H1 (cell line): ENCODE measurements around the gene SULT6B1. TPM values are rescaled to one million over a fixed set of nuclear protein-coding genes. Genes with fewer than 3 reads are reported as not detected.
A peak's percentile ranks its signal among the peaks of the same experiment; 100 is the strongest.

Experiments
- CTCF ChIA-PET: fragments of 300-600 bp; sonication (Branson Sonifier 250); formaldehyde crosslinking; loops from one replicate; lab custom pipeline; 2021; ENCODE audit not compliant: partially characterized antibody; lab: Charles Lee
- POLR2A ChIA-PET: fragments of 300-600 bp; sonication (Branson Sonifier 250); formaldehyde crosslinking; loops from one replicate; lab custom pipeline; 2021; ENCODE audit warnings: inconsistent platforms; ENCODE audit not compliant: partially characterized antibody; lab: Charles Lee
- DNase-seq, 2 experiments: peaks; one replicate each; pipeline versions ENCODE4 v3.0.0 to v3.0.0-alpha.2; 2010 to 2022; ENCODE audit warnings: low spot score in 2 of 2, low read depth in 1 of 2, mixed read lengths in 1 of 2
- FAIRE-seq: peaks from 2 replicates; lab custom pipeline; 2011; peaks lifted over from hg19 to GRCh38; lab: Jason Lieb, UNC
- H2AFZ ChIP-seq: 2 replicates; pipeline ENCODE4 v1.8.1; 2012; ENCODE audit warnings: low read length, inconsistent platforms
- H2AK5ac ChIP-seq: 2 replicates; pipeline ENCODE4 v1.6.1; 2013; ENCODE audit warnings: low read depth, low read length
- H2BK120ac ChIP-seq: replicated peaks from 2 replicates; pipeline ENCODE3; 2013; ENCODE audit warnings: low read depth, low read length, inconsistent platforms
- H2BK12ac ChIP-seq: 2 replicates; pipeline ENCODE4 v1.6.1; 2013; ENCODE audit warnings: low read depth, low read length
- H2BK15ac ChIP-seq: 2 replicates; pipeline ENCODE4 v1.6.1; 2013; ENCODE audit warnings: low read length
- H2BK20ac ChIP-seq: 2 replicates; pipeline ENCODE4 v1.6.1; 2013; ENCODE audit warnings: low read length
- H2BK5ac ChIP-seq: 2 replicates; pipeline ENCODE4 v1.6.1; 2013; ENCODE audit warnings: low read depth, low read length
- H3K14ac ChIP-seq: 2 replicates; pipeline ENCODE4 v1.6.1; 2013; ENCODE audit warnings: inconsistent platforms; ENCODE audit not compliant: insufficient read length
- H3K18ac ChIP-seq: 2 replicates; pipeline ENCODE4 v1.6.1; 2013; ENCODE audit warnings: low read length; ENCODE audit errors: extremely low read depth
- H3K23ac ChIP-seq: 2 replicates; pipeline ENCODE4 v1.6.1; 2013; ENCODE audit warnings: inconsistent platforms; ENCODE audit not compliant: insufficient read length
- H3K23me2 ChIP-seq: 2 replicates; pipeline ENCODE4 v1.6.1; 2013; ENCODE audit warnings: low read depth, low read length
- H3K27ac ChIP-seq: 2 replicates; pipeline ENCODE4 v1.6.1; 2011; ENCODE audit warnings: low read depth, low read length, inconsistent platforms
- H3K27me3 ChIP-seq, 4 experiments: replicated peaks in 1 of 4; 1 replicate in 1 of 4; 2 replicates in 3 of 4; pipeline versions ENCODE4 v1.6.1 to v1.8.1; 2011 to 2013; ENCODE audit warnings: low read length in 3 of 4, mild to moderate bottlenecking in 3 of 4, inconsistent platforms in 2 of 4, mixed read lengths in 2 of 4, moderate library complexity in 1 of 4; ENCODE audit not compliant: control insufficient read depth in 3 of 4, insufficient read depth in 3 of 4; ENCODE audit errors: extremely low read depth in 1 of 4
- H3K36me3 ChIP-seq, 4 experiments: 2 replicates each; pipeline versions ENCODE4 v1.6.1 to v1.8.1; 2011 to 2013; ENCODE audit warnings: mild to moderate bottlenecking in 4 of 4, low read length in 3 of 4, moderate library complexity in 2 of 4, control low read depth in 1 of 4, inconsistent platforms in 1 of 4; ENCODE audit not compliant: insufficient read depth in 4 of 4, control insufficient read depth in 2 of 4
- H3K4ac ChIP-seq: replicated peaks from 2 replicates; pipeline ENCODE3; 2013; ENCODE audit warnings: low read length, low read depth, mixed read lengths, inconsistent platforms; ENCODE audit not compliant: insufficient read length
- H3K4me1 ChIP-seq, 4 experiments: replicated peaks in 1 of 4; 1 replicate in 1 of 4; 2 replicates in 3 of 4; pipeline versions ENCODE4 v1.6.1 to v1.8.1; 2011 to 2013; ENCODE audit warnings: low read length in 3 of 4, inconsistent platforms in 2 of 4, mixed read lengths in 1 of 4; ENCODE audit not compliant: insufficient read depth in 4 of 4, control insufficient read depth in 3 of 4
- H3K4me2 ChIP-seq, 2 experiments: 2 replicates each; pipeline versions ENCODE4 v1.6.1 to v1.8.1; 2011 to 2013; ENCODE audit warnings: low read depth in 2 of 2, low read length in 2 of 2, control low read depth in 1 of 2, inconsistent platforms in 1 of 2, mild to moderate bottlenecking in 1 of 2; ENCODE audit not compliant: insufficient read depth in 1 of 2
- H3K4me3 ChIP-seq, 4 experiments: fragments of 200-600, 300-600 bp in 1 of 4; sonication (generic), shearing (Covaris generic), sonication (Bioruptor Twin) in 1 of 4; 2 replicates each; pipeline versions ENCODE4 v1.5.1 to v1.8.1; 2011 to 2016; ENCODE audit warnings: low read length in 4 of 4, low read depth in 3 of 4, control low read depth in 2 of 4, inconsistent platforms in 2 of 4, mild to moderate bottlenecking in 2 of 4, mixed read lengths in 1 of 4, moderate library complexity in 1 of 4; ENCODE audit not compliant: insufficient read depth in 2 of 4; ENCODE audit errors: extremely low read depth in 1 of 4
- H3K56ac ChIP-seq: replicated peaks from 2 replicates; pipeline ENCODE3; 2013; ENCODE audit warnings: low read depth, mild to moderate bottlenecking, mixed read lengths, low read length, inconsistent platforms; ENCODE audit not compliant: insufficient read length
- H3K79me1 ChIP-seq: 2 replicates; pipeline ENCODE4 v1.6.1; 2013; ENCODE audit warnings: low read depth, low read length, control low read depth
- H3K79me2 ChIP-seq, 2 experiments: 2 replicates each; pipeline versions ENCODE4 v1.6.1 to v1.8.1; 2012 to 2013; ENCODE audit warnings: low read length in 2 of 2, mild to moderate bottlenecking in 2 of 2, inconsistent platforms in 1 of 2; ENCODE audit not compliant: insufficient read depth in 2 of 2, control insufficient read depth in 1 of 2
- H3K9ac ChIP-seq, 4 experiments: replicated peaks in 1 of 4; 1 replicate in 1 of 4; 2 replicates in 3 of 4; pipeline versions ENCODE4 v1.6.1 to v1.8.1; 2011 to 2013; ENCODE audit warnings: low read depth in 3 of 4, low read length in 3 of 4, control low read depth in 2 of 4, mild to moderate bottlenecking in 2 of 4, moderate library complexity in 2 of 4, inconsistent platforms in 1 of 4; ENCODE audit errors: extremely low read depth in 1 of 4
- H3K9me3 ChIP-seq, 2 experiments: 2 replicates each; pipeline versions ENCODE4 v1.6.1 to v1.8.1; 2012 to 2013; ENCODE audit warnings: mild to moderate bottlenecking in 2 of 2, moderate library complexity in 2 of 2, control low read depth in 1 of 2, inconsistent platforms in 1 of 2, low read depth in 1 of 2, low read length in 1 of 2, mixed read lengths in 1 of 2; ENCODE audit not compliant: insufficient read depth in 2 of 2
- H4K20me1 ChIP-seq, 2 experiments: replicated peaks in 1 of 2; 2 replicates each; pipeline versions ENCODE3 to v1.8.1; 2011 to 2013; ENCODE audit warnings: inconsistent platforms in 2 of 2, low read length in 2 of 2, mild to moderate bottlenecking in 1 of 2; ENCODE audit not compliant: insufficient read depth in 2 of 2, control insufficient read depth in 1 of 2
- H4K5ac ChIP-seq: 2 replicates; pipeline ENCODE4 v1.6.1; 2013; ENCODE audit warnings: low read length, low read depth, mixed read lengths, inconsistent platforms; ENCODE audit not compliant: insufficient read length
- H4K8ac ChIP-seq: 2 replicates; pipeline ENCODE4 v1.8.0; 2013; ENCODE audit warnings: mild to moderate bottlenecking, moderate library complexity, low read length, inconsistent platforms; ENCODE audit not compliant: insufficient read depth; ENCODE audit errors: extremely low read depth
- H4K91ac ChIP-seq: replicated peaks from 2 replicates; pipeline ENCODE3; 2013; ENCODE audit warnings: low read length, mixed read lengths, inconsistent platforms; ENCODE audit not compliant: insufficient read length
- BCL11A ChIP-seq, 2 experiments: IDR thresholded peaks; one replicate each; pipeline ENCODE4 v1.6.1; 2011; ENCODE audit warnings: low read depth in 2 of 2, low read length in 2 of 2, mild to moderate bottlenecking in 2 of 2
- BRCA1 ChIP-seq: IDR thresholded peaks from 2 replicates; pipeline ENCODE4 v1.6.1; 2012; ENCODE audit warnings: low read depth, low read length, improper control_type of control experiment
- CHD1 ChIP-seq: IDR thresholded peaks from 2 replicates; pipeline ENCODE4 v1.6.1; 2012; ENCODE audit warnings: low read depth, low read length, improper control_type of control experiment
- E2F6 ChIP-seq: IDR thresholded peaks from 2 replicates; pipeline ENCODE4 v1.6.1; 2012; ENCODE audit warnings: inconsistent platforms
- GTF2F1 ChIP-seq: IDR thresholded peaks from 2 replicates; pipeline ENCODE4 v1.6.1; 2012; ENCODE audit warnings: low read depth, low read length, improper control_type of control experiment, borderline replicate concordance
- HDAC6 ChIP-seq: IDR thresholded peaks from one replicate; pipeline ENCODE4 v1.7.1; 2012; ENCODE audit warnings: low read depth, mild to moderate bottlenecking, inconsistent platforms, low read length, moderate library complexity
- POLR2AphosphoS5 ChIP-seq: IDR thresholded peaks from 2 replicates; pipeline ENCODE4 v1.6.1; 2011; ENCODE audit warnings: low read depth, low read length
- RBBP5 ChIP-seq: IDR thresholded peaks from 2 replicates; pipeline ENCODE4 v1.7.1; 2012; ENCODE audit warnings: low read depth, mild to moderate bottlenecking, inconsistent platforms, low read length, moderate library complexity, borderline replicate concordance
- SP4 ChIP-seq: IDR thresholded peaks from 2 replicates; pipeline ENCODE4 v1.6.1; 2012; ENCODE audit warnings: low read length, inconsistent platforms
- TBP ChIP-seq: IDR thresholded peaks from 2 replicates; pipeline ENCODE4 v1.6.1; 2011; ENCODE audit warnings: low read depth, low read length, improper control_type of control experiment
- WGBS, 2 experiments: shearing (Covaris generic) in 1 of 2; methylation state at CpG; one replicate each; pipeline versions ENCODE4 v1.1.6 to v1.1.7; 2013 to 2015; ENCODE audit warnings: low lambda C conversion rate in 2 of 2, mixed read lengths in 2 of 2, inconsistent platforms in 1 of 2, low coverage in 1 of 2, missing lambda C conversion rate in 1 of 2; ENCODE audit not compliant: insufficient replicate concordance in 2 of 2, insufficient coverage in 1 of 2, insufficient read length in 1 of 2; ENCODE audit errors: extremely low coverage in 1 of 2, missing lambda C conversion rate in 1 of 2; 5-methylcytosine and 5-hydroxymethylcytosine counted together
- polyA plus RNA-seq, 7 experiments: library from polyadenylated mRNA; depleted of rRNA in 3 of 7; stranded (reverse) in 5 of 7; unstranded in 2 of 7; fragments of >200 nt in 5 of 7; fragments of 200-250 nt in 2 of 7; gene quantifications; 1 replicate in 5 of 7; 2 replicates in 1 of 7; 4 replicates in 1 of 7; pipeline versions ENCODE4 v1.2.1 to v1.2.3, GENCODE V29; 2011 to 2013; ENCODE audit warnings: missing spikeins in 2 of 7, mixed read lengths in 2 of 7
- total RNA-seq: library from RNA; stranded (reverse); fragmentation: NEBNext Ultra II Directional; extraction: Animal tissue kit (Norgen Biotek cat#: 25700); gene quantifications from 2 replicates; pipeline ENCODE4 v1.2.1, GENCODE V29; 2021

SULT6B1 gene
- total and polyA plus RNA-seq, 2 of the 8 experiments (the other 6 are each of a cell fraction or from before 2014, with no cell fraction given) = not detected

GRCh38 chr2:37191253-37191652, 2.8 kb upstream of the SULT6B1 start:
- H3K79me1 ChIP-seq = no peaks in the 10 kb centered on the region
- ChIA-PET POLR2A (interaction anchor here (0.6 to 5.2 kb wide), 6 partner anchors 10 to 40 kb away, joined by 3 to 26 read pairs (median 5); partner anchors contain the start of genes CEBPZ and NDUFAF7), CTCF (interaction anchor here (1.0 to 8.8 kb wide), 6 partner anchors 10 to 73 kb away, joined by 3 to 48 read pairs (median 12); no protein-coding TSS in a partner anchor)
- no peak for DNase-seq
- peak overlapping the region; percentile 83 for H2BK120ac ChIP-seq
- peaks cover 14 to 25% (median 16%) of the 10 kb centered on the region in 4 experiments for H3K4me1 ChIP-seq
- H3K27ac ChIP-seq = no peak overlapping the region; the same call in 1 of the 2 replicates
- H2BK12ac ChIP-seq = peak overlapping the region; percentile 72
- no peak overlapping the region for H3K23ac ChIP-seq
- no peak overlapping the region for H4K8ac ChIP-seq
- H2AK5ac ChIP-seq = peak overlapping the region; percentile 79; the same call in 1 of the 2 replicates
- no peaks in the 10 kb centered on the region for H4K20me1 ChIP-seq
- peak overlapping the region; percentile 67; the same call in 1 of the 2 replicates for H2BK5ac ChIP-seq
- H3K23me2 ChIP-seq = 0 out of 2 replicates have a peak, but pooled peaks cover 2% of the 10 kb centered on the region
- peak overlapping the region; percentile 37; the same call in 1 of the 2 replicates for H2BK15ac ChIP-seq
- H3K27me3 ChIP-seq = no peaks in the 10 kb centered on the region
- no peaks in the 10 kb centered on the region for H3K36me3 ChIP-seq
- no peak overlapping the region for H2AFZ ChIP-seq
- no peak overlapping the region for H3K4ac ChIP-seq
- H3K4me3 ChIP-seq = no peak overlapping the region
- no peak for TF ChIP-seq RBBP5
- no peak for TF ChIP-seq TBP
- no peak for TF ChIP-seq CHD1
- no peak for TF ChIP-seq HDAC6
- no peak for TF ChIP-seq BCL11A (IDR thresholded peaks at IDR 0.05; ENCODE audit: low read depth in 2 of 2, low read length in 2 of 2)
- no peak for TF ChIP-seq SP4
- no peak for TF ChIP-seq E2F6
- no peak for TF ChIP-seq GTF2F1
- no peak for TF ChIP-seq POLR2AphosphoS5
- TF ChIP-seq BRCA1 = no peak
- H3K4me2 ChIP-seq = no peak overlapping the region
- peak overlapping the region; percentile 93 for H4K91ac ChIP-seq
- 78% methylated on average over 4 of the region's 4 CpGs; no CpG with 5 or more reads in 1 of the 2 experiments for WGBS, 2 experiments
- no peak overlapping the region for H3K14ac ChIP-seq
- H3K56ac ChIP-seq = no peak overlapping the region
- no peak overlapping the region; a peak in 2 of 7 replicates for H3K9ac ChIP-seq
- H4K5ac ChIP-seq = peak overlapping the region; percentile 65
- H3K18ac ChIP-seq = peak overlapping the region; percentile 19; the same call in 1 of the 2 replicates
- no peak for FAIRE-seq
- H3K79me2 ChIP-seq = no peaks in the 10 kb centered on the region
- no peaks in the 10 kb centered on the region for H3K9me3 ChIP-seq
- H2BK20ac ChIP-seq = peak overlapping the region; percentile 89; the same call in 1 of the 2 replicates
